ENCODE measurements around the gene AHI1. TPM values are rescaled to one million over a fixed set of nuclear protein-coding genes. Genes with fewer than 3 reads are reported as not detected.
A peak's percentile ranks its signal among the peaks of the same experiment; 100 is the strongest.

The AHI1 gene
- total and polyA plus RNA-seq, 2 of the 13 experiments (the other 11 are each of a cell fraction or from before 2014, with no cell fraction given): 7.2 to 18.6 TPM

- TF ChIP-seq HNF1B (CRISPR knock-in tag; IDR thresholded peaks at IDR 0.05): no peak
- TF ChIP-seq POLR2G (IDR thresholded peaks at IDR 0.05; ENCODE audit: low read depth, low read length): no peak
- no peak for TF ChIP-seq ZNF44 (CRISPR knock-in tag; IDR thresholded peaks at IDR 0.05)
- no peak for TF ChIP-seq ZBTB38 (CRISPR knock-in tag; IDR thresholded peaks at IDR 0.05)
- no peak for TF ChIP-seq HIVEP1 (CRISPR knock-in tag; IDR thresholded peaks at IDR 0.05)
- no peak for TF ChIP-seq ZNF253 (CRISPR knock-in tag; IDR thresholded peaks at IDR 0.05; ENCODE audit: borderline replicate concordance)
- TF ChIP-seq NFRKB (IDR thresholded peaks at IDR 0.05): no peak
- TF ChIP-seq KDM3A (CRISPR knock-in tag; IDR thresholded peaks at IDR 0.05; ENCODE audit: low read depth): no peak
- no peak for TF ChIP-seq ZBTB14 (CRISPR knock-in tag; IDR thresholded peaks at IDR 0.05)
- no peak for TF ChIP-seq TOE1 (CRISPR knock-in tag; IDR thresholded peaks at IDR 0.05)
- no peak for TF ChIP-seq TFE3 (CRISPR knock-in tag; IDR thresholded peaks at IDR 0.05)
- no peak for TF ChIP-seq LCORL (IDR thresholded peaks at IDR 0.05)
- no peak for TF ChIP-seq LCORL (CRISPR knock-in tag; IDR thresholded peaks at IDR 0.05)
- TF ChIP-seq ETV5 (CRISPR knock-in tag; IDR thresholded peaks at IDR 0.05; ENCODE audit: borderline replicate concordance): no peak
- no peak for TF ChIP-seq NKX3-1 (CRISPR knock-in tag; IDR thresholded peaks at IDR 0.05)
- no peak for TF ChIP-seq NRL (CRISPR knock-in tag; IDR thresholded peaks at IDR 0.05; ENCODE audit: borderline replicate concordance)
- peak; percentile 45 for TF ChIP-seq PAXIP1 (CRISPR knock-in tag; conservative IDR thresholded peaks at IDR 0.05)
- no peak for TF ChIP-seq ZFYVE20 (CRISPR knock-in tag; IDR thresholded peaks at IDR 0.05; ENCODE audit: borderline replicate concordance, low read depth)
- no peak for TF ChIP-seq ZNF850 (CRISPR knock-in tag; conservative IDR thresholded peaks at IDR 0.05)
- TF ChIP-seq ZNF720 (CRISPR knock-in tag; IDR thresholded peaks at IDR 0.05): no peak
- no peak for TF ChIP-seq HCFC1 (IDR thresholded peaks at IDR 0.05; ENCODE audit: low read depth, low read length)
- peak; percentile 75; the same call in 1 of the 2 replicates for TF ChIP-seq NFIC (IDR thresholded peaks at IDR 0.05; ENCODE audit: low read length)
- TF ChIP-seq TAF15 (IDR thresholded peaks at IDR 0.05; ENCODE audit: low read depth, low read length, poor library complexity, severe bottlenecking): no peak
- TF ChIP-seq POGZ (CRISPR knock-in tag; IDR thresholded peaks at IDR 0.05): no peak
- TF ChIP-seq ADNP (CRISPR knock-in tag; IDR thresholded peaks at IDR 0.05): no peak
These were observed 70.7 kb downstream of the AHI1 start (continued) for GRCh38 chr6:135426833-135427232.
